Measurements from ENCODE around the gene TPRN. TPM values are rescaled to one million over a fixed set of nuclear protein-coding genes. Genes with fewer than 3 reads are reported as not detected.

Gene TPRN
- total RNA-seq, 1 experiment from 2014 or later: 37.7 TPM

- no peaks in the 10 kb centered on the region for H3K9me3 Mint-ChIP-seq (ENCODE audit: unreplicated experiment)
- no peaks in the 10 kb centered on the region for H3K36me3 ChIP-seq (ENCODE audit: control insufficient read depth, insufficient read depth, low read length)
- TF ChIP-seq CTCF (IDR thresholded peaks at IDR 0.05; ENCODE audit: insufficient read depth in 1 of 2, low read depth in 1 of 2, low read length in 1 of 2, severe bottlenecking in 1 of 2, unreplicated experiment in 1 of 2): no peak
- peaks cover 10% of the 10 kb centered on the region for H3K4me1 Mint-ChIP-seq (ENCODE audit: low read depth, unreplicated experiment)
- no peak overlapping the region for H3K4me3 Mint-ChIP-seq (ENCODE audit: unreplicated experiment)
- no peak for DNase-seq
- intact Hi-C loops (cut with micrococcal nuclease; ENCODE audit: unreplicated experiment): no loop called here
- POLR2A ChIA-PET: no interaction called here
- no peaks in the 10 kb centered on the region for H3K27me3 Mint-ChIP-seq (ENCODE audit: insufficient read depth, unreplicated experiment)
- peaks cover 42% of the 10 kb centered on the region for H3K4me1 ChIP-seq
- no peaks in the 10 kb centered on the region for H3K9me3 ChIP-seq
- no peak overlapping the region for H3K4me3 ChIP-seq (ENCODE audit: low read depth, low read length)
- BruUV-seq (replicated peaks): no TSS peak
- no peak overlapping the region for H3K27ac Mint-ChIP-seq (ENCODE audit: unreplicated experiment)
- CTCF ChIA-PET: interaction anchor here (0.6 to 0.8 kb wide), 2 partner anchors 9 to 244 kb away, joined by 3 to 9 read pairs; no protein-coding TSS in a partner anchor
- H3K36me3 Mint-ChIP-seq (ENCODE audit: insufficient read depth, unreplicated experiment): peaks cover 14% of the 10 kb centered on the region
- H3K27me3 ChIP-seq (replicated peaks; ENCODE audit: control insufficient read depth, insufficient read depth, low read length): no peaks in the 10 kb centered on the region
Measured at GRCh38 chr9:137232510-137232909, 32.0 kb upstream of the TPRN start.

GRCh38 chr9:137232101-137232500, 31.6 kb upstream of the TPRN start:
- H3K27ac Mint-ChIP-seq (ENCODE audit: unreplicated experiment): no peak overlapping the region
- BruUV-seq (replicated peaks): no TSS peak
- DNase-seq: no peak
- H3K9me3 Mint-ChIP-seq (ENCODE audit: unreplicated experiment): no peaks in the 10 kb centered on the region
- intact Hi-C loops (cut with micrococcal nuclease; ENCODE audit: unreplicated experiment): no loop called here
- POLR2A ChIA-PET: no interaction called here
- H3K4me3 Mint-ChIP-seq (ENCODE audit: unreplicated experiment): no peak overlapping the region
- H3K27me3 Mint-ChIP-seq (ENCODE audit: insufficient read depth, unreplicated experiment): no peaks in the 10 kb centered on the region
- CTCF ChIA-PET: interaction anchor here (0.6 kb wide), 1 partner anchor 244 kb away, joined by 3 read pairs; no protein-coding TSS in a partner anchor
- TF ChIP-seq CTCF (IDR thresholded peaks at IDR 0.05; ENCODE audit: insufficient read depth in 1 of 2, low read depth in 1 of 2, low read length in 1 of 2, severe bottlenecking in 1 of 2, unreplicated experiment in 1 of 2): no peak
- Histone ChIP-seq H3K36me3 (ENCODE audit: control insufficient read depth, insufficient read depth, low read length) (no peaks in the 10 kb centered on the region), H3K4me3 (ENCODE audit: low read depth, low read length) (no peak overlapping the region), H3K27me3 (replicated peaks; ENCODE audit: control insufficient read depth, insufficient read depth, low read length) (no peaks in the 10 kb centered on the region), H3K9me3 (no peaks in the 10 kb centered on the region), H3K4me1 (peaks cover 44% of the 10 kb centered on the region)
- H3K36me3 Mint-ChIP-seq (ENCODE audit: insufficient read depth, unreplicated experiment): peaks cover 14% of the 10 kb centered on the region
- H3K4me1 Mint-ChIP-seq (ENCODE audit: low read depth, unreplicated experiment): peaks cover 13% of the 10 kb centered on the region

GRCh38 chr9:137231372-137232039, 31.0 kb upstream of the TPRN start:
- no peak overlapping the region for H3K4me3 Mint-ChIP-seq (ENCODE audit: unreplicated experiment)
- H3K27ac Mint-ChIP-seq (ENCODE audit: unreplicated experiment): no peak overlapping the region
- Histone ChIP-seq H3K9me3 (no peaks in the 10 kb centered on the region), H3K27me3 (replicated peaks; ENCODE audit: control insufficient read depth, insufficient read depth, low read length) (no peaks in the 10 kb centered on the region), H3K36me3 (ENCODE audit: control insufficient read depth, insufficient read depth, low read length) (no peaks in the 10 kb centered on the region), H3K4me1 (peaks cover 44% of the 10 kb centered on the region), H3K4me3 (ENCODE audit: low read depth, low read length) (no peak overlapping the region)
- no peak for DNase-seq
- peaks cover 14% of the 10 kb centered on the region for H3K36me3 Mint-ChIP-seq (ENCODE audit: insufficient read depth, unreplicated experiment)
- POLR2A ChIA-PET: interaction anchor here (0.6 kb wide), 1 partner anchor 8 kb away, joined by 7 read pairs; no protein-coding TSS in a partner anchor
- CTCF ChIA-PET: interaction anchor here (0.6 to 1.0 kb wide), 2 partner anchors 42 to 118 kb away, joined by 3 to 4 read pairs; no protein-coding TSS in a partner anchor
- no peaks in the 10 kb centered on the region for H3K9me3 Mint-ChIP-seq (ENCODE audit: unreplicated experiment)
- BruUV-seq (replicated peaks): no TSS peak
- no peaks in the 10 kb centered on the region for H3K27me3 Mint-ChIP-seq (ENCODE audit: insufficient read depth, unreplicated experiment)
- intact Hi-C loops (cut with micrococcal nuclease; ENCODE audit: unreplicated experiment): no loop called here
- H3K4me1 Mint-ChIP-seq (ENCODE audit: low read depth, unreplicated experiment): peaks cover 15% of the 10 kb centered on the region
- no peak for TF ChIP-seq CTCF (IDR thresholded peaks at IDR 0.05; ENCODE audit: insufficient read depth in 1 of 2, low read depth in 1 of 2, low read length in 1 of 2, severe bottlenecking in 1 of 2, unreplicated experiment in 1 of 2)
